Measurements from ENCODE around the gene KIF18B. TPM values are rescaled to one million over a fixed set of nuclear protein-coding genes. Genes with fewer than 3 reads are reported as not detected.
A peak's percentile ranks its signal among the peaks of the same experiment; 100 is the strongest.

The KIF18B gene
- total RNA-seq, 2 experiments from 2014 or later = 42.2 to 126 TPM

DNA sequence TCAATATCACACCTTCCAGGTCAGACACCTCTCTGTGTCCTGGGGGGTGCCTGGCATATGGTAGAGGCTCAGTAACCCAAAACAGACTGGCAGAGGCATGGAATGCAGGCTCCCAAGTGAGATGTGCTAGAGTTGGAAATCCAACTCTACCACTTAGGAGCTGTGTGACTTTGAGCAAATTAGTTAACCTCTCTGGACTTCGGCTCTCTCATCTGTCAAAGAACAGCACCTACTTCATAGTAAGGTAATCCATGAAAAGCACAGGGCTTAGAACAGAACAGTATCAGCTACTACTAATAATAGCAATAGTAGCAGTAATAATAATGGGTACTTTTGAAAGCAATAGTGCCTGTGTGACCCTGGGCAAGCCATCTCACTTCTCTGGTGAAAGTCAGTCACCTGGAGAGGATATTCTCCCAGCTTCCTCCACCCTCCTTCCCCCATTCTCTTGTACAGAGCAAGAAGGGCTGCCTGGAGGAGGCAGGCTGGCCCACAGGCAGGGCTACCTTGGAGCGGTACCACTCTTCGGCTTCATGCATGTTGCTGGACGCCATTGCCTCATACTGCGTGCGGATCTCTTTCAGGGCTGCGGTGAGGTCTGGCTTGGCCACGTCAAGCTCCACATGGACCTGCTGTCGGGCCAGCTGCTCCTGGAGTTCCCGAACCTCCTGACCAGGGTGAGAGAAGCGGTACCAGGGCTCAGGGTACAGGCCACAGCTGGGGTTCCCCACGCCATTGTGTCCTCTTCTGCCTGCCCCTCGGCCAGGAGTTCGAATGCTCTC, 34.6 kb downstream of the KIF18B start:
- H3K4me1 ChIP-seq (ENCODE audit: insufficient read depth, low read length, poor library complexity, severe bottlenecking) = peaks cover 7% of the 10 kb centered on the region
- H3K27ac ChIP-seq (ENCODE audit: low read depth, low read length, poor library complexity, severe bottlenecking) = no peak overlapping the region
- H3K9me3 ChIP-seq (ENCODE audit: low read length) = no peaks in the 10 kb centered on the region
- H3K9me2 ChIP-seq (ENCODE audit: insufficient read depth, low read length) = no peaks in the 10 kb centered on the region
- intact Hi-C loops (cut with micrococcal nuclease; ENCODE audit: unreplicated experiment) = no loop called here
- no peak overlapping the region for H2AFZ ChIP-seq (ENCODE audit: low read length)
- no TSS peak for BruUV-seq (replicated peaks)
- H4K20me1 ChIP-seq (ENCODE audit: insufficient read depth, low read length) = no peaks in the 10 kb centered on the region
- CTCF ChIA-PET (ENCODE audit: unreplicated experiment) = no interaction called here
- POLR2A ChIA-PET = no interaction called here
- no peak overlapping the region for H3K4me2 ChIP-seq (ENCODE audit: low read length)
- no peak for TF ChIP-seq EZH2phosphoT487 (IDR thresholded peaks at IDR 0.05; ENCODE audit: borderline replicate concordance, low read depth, low read length)
- TF ChIP-seq CTCF (conservative IDR thresholded peaks at IDR 0.05; ENCODE audit: low read length) = no peak
- no peak overlapping the region for H3K4me3 ChIP-seq (ENCODE audit: low read depth, low read length, poor library complexity, severe bottlenecking)
- no peak for DNase-seq (ENCODE audit: low spot score)
- H3K36me3 ChIP-seq (ENCODE audit: insufficient read depth, low read length) = no peaks in the 10 kb centered on the region
- H3K79me2 ChIP-seq (ENCODE audit: insufficient read depth, low read depth, low read length) = no peaks in the 10 kb centered on the region

DNA sequence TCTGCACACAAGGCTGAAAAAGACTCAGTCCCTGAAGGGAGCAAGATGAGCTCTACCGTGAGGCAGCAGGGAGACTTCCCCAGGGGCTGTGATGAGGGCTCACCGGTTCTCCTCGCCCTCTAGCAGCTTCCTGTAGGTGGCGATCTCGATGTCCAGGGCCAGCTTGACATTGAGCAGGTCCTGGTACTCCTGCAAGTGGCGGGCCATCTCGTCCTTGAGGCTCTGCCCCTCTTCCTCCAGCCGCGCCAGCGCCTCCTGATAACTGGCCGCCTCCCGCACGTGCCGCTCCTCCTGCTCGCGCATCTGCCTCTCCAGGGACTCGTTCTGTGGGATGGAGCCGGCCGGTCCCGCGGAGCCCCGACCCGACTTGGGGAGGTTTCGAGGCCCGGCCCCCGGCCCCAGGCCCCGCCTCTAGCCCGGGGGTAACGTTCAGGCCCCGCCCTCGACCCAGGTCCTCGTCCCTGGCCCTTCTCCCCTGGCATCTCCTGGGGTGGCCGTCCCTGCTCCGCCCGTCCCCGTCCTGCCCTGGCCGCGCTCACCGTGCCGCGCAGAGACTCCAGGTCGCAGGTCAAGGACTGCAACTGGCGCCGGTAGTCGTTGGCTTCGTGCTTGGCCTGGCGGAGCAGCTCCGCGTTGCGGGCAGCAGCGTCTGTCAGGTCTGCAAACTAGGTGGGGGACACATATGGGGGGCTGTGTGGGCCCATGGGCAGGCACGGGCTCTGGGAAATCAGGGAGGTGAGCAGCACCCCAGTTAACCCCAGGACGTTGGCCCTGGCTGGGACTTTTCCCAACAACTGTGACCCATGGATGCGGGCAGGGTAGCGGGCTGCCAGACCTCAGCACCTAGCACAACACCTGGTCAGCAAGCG, 36.2 kb downstream of the KIF18B start:
- H3K9me2 ChIP-seq (ENCODE audit: insufficient read depth, low read length) = no peaks in the 10 kb centered on the region
- no peak overlapping the region for H3K4me3 ChIP-seq (ENCODE audit: low read depth, low read length, poor library complexity, severe bottlenecking)
- H2AFZ ChIP-seq (ENCODE audit: low read length) = no peak overlapping the region
- TF ChIP-seq CTCF (conservative IDR thresholded peaks at IDR 0.05; ENCODE audit: low read length) (peak; percentile 68), EZH2phosphoT487 (IDR thresholded peaks at IDR 0.05; ENCODE audit: borderline replicate concordance, low read depth, low read length) (no peak)
- H4K20me1 ChIP-seq (ENCODE audit: insufficient read depth, low read length) = no peaks in the 10 kb centered on the region
- no peaks in the 10 kb centered on the region for H3K9me3 ChIP-seq (ENCODE audit: low read length)
- peak; percentile 56 for DNase-seq (ENCODE audit: low spot score)
- no peaks in the 10 kb centered on the region for H3K36me3 ChIP-seq (ENCODE audit: insufficient read depth, low read length)
- intact Hi-C loops (cut with micrococcal nuclease; ENCODE audit: unreplicated experiment) = no loop called here
- ChIA-PET CTCF (ENCODE audit: unreplicated experiment) (interaction anchor here (0.6 kb wide), 3 partner anchors 9 to 235 kb away, joined by 3 to 5 read pairs (median 3); no protein-coding TSS in a partner anchor), POLR2A (interaction anchor here (0.6 kb wide), 2 partner anchors 9 to 72 kb away, joined by 3 read pairs; no protein-coding TSS in a partner anchor)
- no peaks in the 10 kb centered on the region for H3K79me2 ChIP-seq (ENCODE audit: insufficient read depth, low read depth, low read length)
- H3K4me2 ChIP-seq (ENCODE audit: low read length) = peak overlapping the region; percentile 16; the same call in 1 of the 2 replicates
- H3K4me1 ChIP-seq (ENCODE audit: insufficient read depth, low read length, poor library complexity, severe bottlenecking) = peaks cover 7% of the 10 kb centered on the region
- no peak overlapping the region for H3K27ac ChIP-seq (ENCODE audit: low read depth, low read length, poor library complexity, severe bottlenecking)
- BruUV-seq (replicated peaks) = no TSS peak

Measured in OCI-LY7 (cell line).